Stomach (tissue), 4 donors: ENCODE measurements around the gene TSLP.

Source experiments
- CTCF ChIP-seq, 7 experiments: fragments of 450-650 bp in 4 of 7; fragments of 200-600 bp in 3 of 7; sonication (generic) in 3 of 7; IDR thresholded peaks; one replicate each; pipeline ENCODE4 v1.5.1; 2016 to 2019; ENCODE audit warnings: antibody characterized with exemption in 7 of 7, control low read depth in 2 of 7, mild to moderate bottlenecking in 1 of 7
- EP300 ChIP-seq: sonication (generic); formaldehyde crosslinking; IDR thresholded peaks from one replicate; pipeline ENCODE4 v1.6.1; 2017; ENCODE audit warnings: antibody characterized with exemption
- POLR2A ChIP-seq, 4 donors: fragments of 450-650 bp; IDR thresholded peaks; one replicate each; pipeline ENCODE4 v1.6.1; 2016; ENCODE audit warnings: antibody characterized with exemption in 4 of 4, control low read depth in 2 of 4, mild to moderate bottlenecking in 1 of 4, moderate library complexity in 1 of 4
- POLR2AphosphoS5 ChIP-seq, 3 donors: sonication (generic); formaldehyde crosslinking; IDR thresholded peaks; one replicate each; pipeline ENCODE4 v1.6.1; 2016; ENCODE audit warnings: antibody characterized with exemption in 3 of 3

- TF ChIP-seq CTCF (IDR thresholded peaks at IDR 0.05), result no peak
- TF ChIP-seq POLR2A (IDR thresholded peaks at IDR 0.05), result no peak
- TF ChIP-seq POLR2AphosphoS5 (IDR thresholded peaks at IDR 0.05), result no peak
- no peak for TF ChIP-seq EP300
Observed at GRCh38 chr5:111120911-111121310, 49.4 kb downstream of the TSLP start.
